GM18868 (cell line): ENCODE measurements around the gene MAP4K4.

Experiments
- ATAC-seq: cut with Tn5 transposase; IDR thresholded peaks from one replicate; pipeline ENCODE4 v1.9.1; 2021; ENCODE audit warnings: mild to moderate bottlenecking, moderate library complexity; ENCODE audit not compliant: unreplicated experiment

Gene MAP4K4

DNA sequence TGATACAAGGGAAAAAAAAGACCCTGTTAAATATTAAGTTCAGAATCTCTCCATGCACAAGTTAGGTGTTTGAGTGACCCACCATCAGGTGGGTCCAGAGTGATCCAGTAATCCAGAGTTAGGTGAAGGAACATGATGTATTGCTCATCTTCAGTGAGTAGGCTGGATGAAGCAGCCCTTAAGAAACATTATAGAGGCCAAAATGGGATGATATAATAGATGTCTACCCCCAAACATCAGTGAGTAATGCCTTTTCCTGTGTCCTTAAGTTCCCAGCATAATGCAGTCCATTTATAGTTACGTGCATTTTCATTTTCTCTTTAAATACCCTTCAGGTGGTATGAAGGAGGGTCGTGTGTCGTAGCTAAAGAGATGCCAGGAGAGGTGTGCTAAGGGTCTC, 89.6 kb downstream of the MAP4K4 start:
- ATAC-seq: no peak

DNA sequence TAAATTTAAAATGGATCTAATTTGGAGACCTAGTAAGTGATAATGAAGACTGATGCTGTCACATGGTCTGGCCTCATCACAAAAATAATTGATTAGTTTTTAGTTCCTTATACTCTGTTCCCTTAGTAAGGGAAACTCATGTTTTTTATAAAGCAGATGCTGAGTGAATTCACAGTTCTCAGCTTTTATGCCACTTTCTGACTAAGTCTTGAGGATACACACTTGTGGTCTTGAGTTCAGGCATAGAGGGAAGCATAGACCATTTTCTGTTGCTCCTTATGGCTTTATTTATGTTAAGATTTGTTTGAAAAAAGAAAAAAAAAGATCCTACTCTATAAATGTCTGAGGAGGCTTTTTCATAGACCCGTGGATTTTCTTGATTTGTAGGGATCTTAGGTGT, 91.1 kb downstream of the MAP4K4 start:
- ATAC-seq: no peak

DNA sequence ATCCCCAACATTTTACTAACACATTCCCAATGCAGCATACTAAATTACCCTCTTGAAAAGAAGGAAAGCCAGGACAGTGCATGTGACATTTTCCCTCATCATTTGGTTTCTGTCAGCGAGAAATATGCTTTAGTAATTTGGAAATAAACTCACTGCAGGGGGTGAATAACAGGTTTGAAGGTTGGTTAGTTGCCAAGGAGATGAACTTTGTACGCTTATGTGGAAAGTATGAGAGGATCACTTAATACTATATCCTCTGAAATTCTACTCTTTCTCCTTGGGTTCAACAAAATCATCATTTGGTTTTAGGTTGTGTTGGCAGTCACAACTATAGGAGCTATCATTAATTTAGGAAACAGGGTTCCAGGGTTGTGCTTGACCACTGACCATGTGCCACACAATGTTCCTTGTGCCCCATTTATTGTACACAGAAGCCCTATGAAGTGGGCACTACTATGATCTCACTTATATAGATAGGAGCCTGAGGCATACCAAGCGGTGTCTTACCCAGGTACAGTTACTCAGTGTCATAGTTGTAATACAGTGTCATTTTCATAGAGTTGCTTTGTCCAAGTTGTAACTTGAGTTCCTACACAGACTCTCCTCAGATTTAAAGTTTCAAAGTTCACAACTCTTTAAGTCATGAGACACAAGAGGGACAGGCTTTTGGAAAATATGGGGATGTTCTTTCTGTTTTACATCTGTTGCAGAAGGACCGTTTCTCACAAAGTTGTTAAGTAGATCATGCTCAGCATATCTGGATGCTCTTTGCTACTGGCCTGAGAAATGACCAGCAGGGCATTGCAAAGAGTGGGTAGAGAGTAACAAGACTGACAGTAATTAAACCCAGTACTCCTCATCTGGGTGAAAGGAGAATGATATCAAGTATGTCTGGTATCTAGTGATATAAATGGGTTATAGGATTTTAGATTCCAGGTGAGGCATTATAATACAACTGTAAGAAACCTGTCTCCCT, 91.8 kb downstream of the MAP4K4 start:
- no peak for ATAC-seq

DNA sequence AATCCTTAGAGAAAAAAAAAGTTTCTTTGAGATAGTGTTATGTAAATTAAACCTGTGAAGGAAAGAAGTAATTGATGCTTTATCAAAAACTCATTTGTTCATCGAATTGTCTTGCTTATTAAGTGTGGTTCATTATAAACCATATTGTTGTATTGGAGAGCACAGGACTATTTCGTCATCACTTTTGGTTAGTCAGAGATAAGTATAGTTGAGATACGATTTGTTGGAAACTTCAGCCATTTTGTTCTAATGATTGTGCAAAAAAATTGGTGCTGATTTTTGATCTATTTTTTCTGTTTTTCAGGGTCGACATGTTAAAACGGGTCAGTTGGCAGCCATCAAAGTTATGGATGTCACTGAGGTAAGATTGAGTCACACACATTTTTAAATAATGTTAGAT, 92.9 kb downstream of the MAP4K4 start:
- ATAC-seq: no peak

DNA sequence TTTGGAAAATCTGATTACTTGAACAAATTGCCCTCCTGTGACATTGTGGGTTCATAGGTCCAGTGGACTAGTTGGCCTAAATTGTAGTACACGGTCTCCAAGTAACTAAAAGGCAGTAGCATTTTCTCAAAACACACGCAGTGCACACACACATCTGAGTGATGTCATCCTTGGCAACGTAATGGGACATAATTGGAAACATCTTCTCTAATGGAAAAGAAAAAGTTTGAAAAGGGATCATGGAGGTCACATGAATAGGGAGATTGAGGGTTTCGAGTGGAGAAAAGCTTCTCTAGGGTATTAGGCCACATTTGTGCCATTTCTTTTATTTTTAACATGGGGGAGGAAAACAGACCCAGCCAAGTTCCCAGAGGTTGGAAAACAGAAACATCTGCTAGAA, 93.3 kb downstream of the MAP4K4 start:
- no peak for ATAC-seq

DNA sequence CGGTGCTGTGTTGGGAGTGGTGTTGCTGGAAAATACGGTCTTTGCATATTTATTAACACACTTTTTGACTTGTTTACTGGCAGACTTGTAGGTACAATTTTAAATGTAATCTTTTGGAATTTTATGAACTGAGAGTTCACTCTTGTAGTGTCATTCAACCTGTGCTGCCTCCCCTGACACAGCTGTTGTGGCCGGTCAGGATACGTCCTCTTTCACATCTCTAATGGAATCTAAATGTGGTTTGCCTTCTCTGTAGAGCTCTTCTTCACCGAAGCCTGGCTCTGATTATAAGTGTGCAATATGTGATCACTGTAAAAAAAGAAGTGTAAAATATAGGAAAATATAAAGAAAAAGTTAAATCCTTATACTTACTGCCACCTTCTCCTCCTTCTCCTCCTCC, 94.7 kb downstream of the MAP4K4 start:
- no peak for ATAC-seq

DNA sequence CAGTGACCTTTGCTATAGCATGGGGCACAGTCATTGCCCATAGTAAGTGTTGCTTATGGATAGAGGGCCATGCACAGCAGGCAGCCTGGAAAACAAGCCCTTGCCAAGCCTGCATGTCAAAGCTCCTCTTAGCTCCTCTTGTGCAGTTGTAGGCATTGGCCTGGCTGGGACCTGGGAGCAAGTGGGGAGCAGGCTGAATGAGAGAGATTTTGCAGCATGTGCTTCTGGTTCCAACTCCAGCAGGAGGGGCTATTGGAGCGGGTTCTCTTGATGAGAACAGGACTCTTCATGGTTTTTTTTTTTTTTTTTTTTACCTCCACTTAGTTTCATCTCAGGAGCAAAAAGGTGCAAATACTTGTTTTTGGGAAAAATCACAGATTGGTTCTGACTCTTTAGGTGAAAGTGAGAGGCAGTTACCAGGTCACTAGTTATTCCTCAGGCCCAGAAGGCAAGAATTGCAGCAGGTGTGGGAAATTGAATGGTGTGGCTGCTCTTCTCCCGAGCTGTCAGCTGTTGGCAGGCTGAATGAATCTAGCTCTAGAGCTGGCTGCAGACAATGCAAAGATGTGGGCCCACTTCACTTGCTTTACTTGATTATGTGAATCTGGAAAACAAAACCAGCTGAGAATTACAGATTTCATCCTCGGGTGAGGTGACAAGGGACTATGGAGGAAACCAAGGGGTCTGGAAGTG, 95.9 kb downstream of the MAP4K4 start:
- no peak for ATAC-seq

DNA sequence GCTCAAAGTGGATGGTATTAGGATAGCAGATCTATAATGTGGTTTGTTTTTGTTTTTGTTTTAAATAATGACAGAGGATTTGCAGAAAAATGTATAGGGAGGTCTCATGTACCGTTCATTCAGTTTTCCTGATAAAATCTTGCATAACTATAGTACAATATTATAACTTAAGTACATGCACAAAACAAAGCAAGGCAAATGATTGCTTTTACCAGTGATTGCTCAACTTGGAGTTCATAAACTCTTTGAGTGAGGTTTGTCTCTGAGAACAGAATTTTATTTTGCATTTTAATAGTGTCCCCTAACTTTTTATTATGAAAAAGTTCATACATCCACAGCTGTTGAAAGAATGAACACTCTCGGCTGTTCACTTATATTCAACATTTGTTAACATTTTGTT, 96.6 kb downstream of the MAP4K4 start:
- ATAC-seq: no peak

DNA sequence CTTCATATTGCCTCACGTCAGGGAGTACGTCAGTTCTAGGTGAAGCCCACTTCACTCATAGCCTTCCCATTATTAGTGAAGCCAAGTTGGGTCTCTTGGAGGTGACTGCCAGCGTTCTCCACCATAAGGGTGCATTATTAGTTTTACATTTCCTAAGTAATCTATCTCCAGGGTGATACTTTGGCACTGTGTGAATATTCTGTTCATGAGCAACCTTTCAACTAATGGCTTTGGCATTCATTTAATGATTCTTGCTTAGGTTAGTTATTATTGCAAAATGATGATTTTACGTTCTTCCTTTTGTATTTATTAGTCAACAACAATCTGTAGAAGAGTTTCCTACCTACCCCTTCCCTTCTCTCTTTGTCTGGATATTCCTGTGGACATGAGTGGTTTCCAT, 97.5 kb downstream of the MAP4K4 start:
- ATAC-seq: no peak

DNA sequence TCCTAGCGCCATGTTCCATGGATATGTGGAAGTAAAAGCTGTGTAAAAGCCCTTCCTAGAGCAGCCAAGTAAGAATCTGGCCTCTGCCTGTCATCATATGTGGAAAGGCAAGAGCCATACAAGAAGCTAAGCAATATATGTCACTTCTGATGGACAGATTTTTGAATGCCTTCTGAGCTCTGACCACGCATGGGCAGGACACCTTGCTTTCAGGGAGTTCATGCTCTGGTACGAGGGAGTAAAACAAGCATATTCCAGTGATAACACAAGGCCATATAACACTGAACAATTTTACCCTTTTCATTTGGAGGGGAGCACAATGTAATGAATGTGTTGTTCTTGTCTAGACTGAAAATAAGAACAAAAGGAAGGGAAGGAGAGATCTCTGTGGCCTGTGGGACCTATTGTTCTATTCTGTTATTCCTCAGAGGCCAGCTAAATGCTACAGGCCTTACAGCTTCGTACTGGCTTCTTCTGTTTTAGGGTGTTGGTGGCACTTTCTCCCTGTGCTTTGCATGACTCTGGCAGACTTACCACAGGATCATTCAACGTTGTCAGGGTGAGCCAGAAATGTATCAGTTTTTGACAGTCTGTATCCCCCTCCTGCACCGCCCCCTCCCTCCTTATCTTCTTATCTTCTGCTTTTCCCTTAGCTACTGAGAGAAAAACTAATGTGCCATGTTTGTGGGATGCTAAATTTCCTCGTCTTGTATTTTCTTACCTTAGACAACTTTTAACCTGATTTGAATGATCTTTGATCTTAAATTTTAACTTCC, 99.5 kb downstream of the MAP4K4 start:
- no peak for ATAC-seq

DNA sequence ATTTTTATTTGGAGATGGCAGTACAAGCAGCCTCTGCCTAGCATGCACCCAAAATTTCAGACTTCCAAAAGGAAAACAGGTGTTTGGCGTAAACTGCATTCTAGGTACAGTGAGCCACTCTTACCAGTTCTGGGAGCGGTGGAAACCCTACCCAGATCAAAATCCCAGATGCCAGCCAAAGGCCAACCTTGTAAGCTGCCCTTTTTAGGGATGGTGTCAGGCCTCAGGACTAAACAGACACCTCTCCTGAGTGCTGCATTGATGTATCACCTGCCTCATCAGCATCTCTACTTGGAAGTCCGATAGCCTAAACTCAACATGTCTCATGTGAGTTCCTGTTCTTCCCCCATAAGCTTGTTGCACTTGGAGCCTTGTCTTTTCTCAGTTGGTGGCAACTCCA, 104.0 kb downstream of the MAP4K4 start:
- no peak for ATAC-seq

DNA sequence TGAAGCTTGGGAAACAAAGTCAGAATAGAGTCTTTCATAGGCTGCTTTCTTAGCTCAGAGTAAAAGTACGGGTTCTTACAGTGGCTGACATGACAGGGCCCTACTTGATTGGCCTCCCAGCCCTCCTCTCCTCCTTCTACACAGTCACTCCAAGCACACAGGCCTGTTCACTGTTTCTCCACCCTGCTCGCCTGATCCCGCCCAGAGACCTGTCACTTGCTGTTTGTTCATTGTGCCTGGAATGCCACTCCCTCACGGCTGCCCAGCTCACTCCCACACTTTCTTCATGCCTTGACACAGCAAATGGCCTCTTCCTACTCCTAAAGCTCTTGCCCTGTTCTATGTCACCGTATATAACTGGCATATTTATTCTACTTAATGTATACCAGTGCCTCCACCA, 104.8 kb downstream of the MAP4K4 start:
- ATAC-seq: no peak

DNA sequence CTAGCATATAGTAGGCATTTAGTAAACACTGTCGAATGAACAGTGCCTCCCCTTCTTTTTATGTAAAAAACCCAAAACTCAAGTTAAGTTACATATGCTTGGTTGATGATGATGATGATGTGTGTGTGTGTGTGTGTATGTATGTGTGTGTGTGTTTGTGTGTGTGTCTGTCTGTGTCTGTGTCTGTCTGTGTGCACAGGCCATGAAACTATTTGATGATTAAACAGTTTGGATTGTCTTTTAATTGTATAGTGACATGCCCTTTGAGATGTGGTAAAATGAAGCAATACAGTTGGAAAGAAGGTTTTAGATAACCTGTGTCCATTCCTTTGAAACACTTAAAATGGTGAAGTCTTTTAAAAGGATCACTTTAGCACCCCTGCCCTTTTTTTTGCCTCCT, 105.6 kb downstream of the MAP4K4 start:
- ATAC-seq: no peak

DNA sequence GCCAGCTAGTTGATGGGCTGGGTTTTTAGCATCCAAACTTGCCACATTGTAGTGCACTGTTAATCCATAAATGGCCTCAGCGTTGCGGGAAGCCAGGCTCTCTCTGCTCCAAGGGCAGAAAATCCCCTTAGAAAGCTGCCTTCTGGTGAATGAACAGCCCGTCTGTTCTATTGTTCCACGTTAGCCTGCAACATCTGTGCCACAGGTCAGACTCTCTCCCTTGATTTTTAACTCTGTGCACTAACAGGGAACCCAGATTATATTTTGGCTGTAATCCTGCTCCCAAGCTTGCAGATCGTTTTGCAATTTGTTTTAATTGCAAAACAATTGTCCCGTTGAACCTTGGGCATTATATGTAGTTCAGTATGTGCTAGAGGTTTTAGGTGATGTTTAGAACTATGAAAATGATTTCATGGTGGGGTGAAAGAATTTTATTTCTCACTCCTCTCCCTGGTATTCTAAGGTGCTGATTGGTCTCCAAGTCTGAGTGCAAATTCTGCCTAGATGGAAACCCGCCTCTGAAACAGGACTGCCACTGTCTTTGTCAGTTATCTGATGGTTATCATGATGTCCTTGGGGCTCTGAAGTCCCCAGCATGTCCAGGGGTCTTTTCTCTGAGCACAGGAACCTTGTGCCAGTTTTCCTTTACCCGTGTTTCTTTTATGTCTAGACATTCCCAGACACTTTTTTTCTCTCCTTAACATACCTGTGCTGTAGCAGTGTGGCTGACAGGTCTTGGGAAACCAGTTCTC, 106.6 kb downstream of the MAP4K4 start:
- ATAC-seq: no peak

DNA sequence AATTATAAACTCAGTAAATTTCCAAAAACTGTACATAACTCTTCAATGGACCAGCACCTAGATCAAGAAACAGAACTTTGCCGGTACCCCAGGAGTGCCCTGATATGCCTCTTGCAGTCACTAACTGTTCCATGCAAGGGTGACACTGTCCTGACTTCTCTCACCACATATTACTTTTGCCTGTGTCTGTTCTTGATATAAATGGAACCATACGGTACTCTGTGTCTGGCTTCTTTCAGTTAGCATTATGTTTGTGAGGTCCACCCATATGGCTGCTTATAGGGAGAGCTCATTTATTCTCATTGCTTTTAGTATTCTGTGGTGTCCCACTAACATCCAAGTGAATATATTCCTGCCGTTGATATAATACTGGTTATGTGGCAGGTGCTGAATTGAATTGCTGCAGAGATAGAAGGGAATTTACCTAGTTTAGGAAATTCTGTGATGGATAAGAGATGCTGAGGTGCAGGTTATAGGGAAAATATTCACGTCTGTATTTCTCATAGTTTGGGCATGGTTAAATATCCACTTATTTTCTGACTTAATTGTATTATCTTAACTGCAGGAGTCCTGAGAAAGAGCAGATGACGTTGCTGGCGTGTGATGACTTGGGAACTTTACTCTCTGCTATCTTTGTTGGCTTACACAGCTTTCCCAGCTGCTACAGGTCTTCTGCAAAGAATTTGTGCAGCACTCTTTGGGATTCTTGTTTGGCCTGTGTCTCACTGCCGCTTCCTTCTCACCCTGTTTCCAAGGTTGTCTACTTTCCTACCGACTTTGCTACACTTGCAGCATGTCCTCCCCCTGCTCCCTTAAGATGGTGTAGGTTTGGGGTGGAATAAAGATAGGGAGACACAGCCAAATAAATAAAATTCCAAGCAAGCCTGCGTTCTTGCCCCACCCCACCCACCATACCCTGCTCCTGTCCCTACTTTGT, 107.9 kb downstream of the MAP4K4 start:
- ATAC-seq: no peak

DNA sequence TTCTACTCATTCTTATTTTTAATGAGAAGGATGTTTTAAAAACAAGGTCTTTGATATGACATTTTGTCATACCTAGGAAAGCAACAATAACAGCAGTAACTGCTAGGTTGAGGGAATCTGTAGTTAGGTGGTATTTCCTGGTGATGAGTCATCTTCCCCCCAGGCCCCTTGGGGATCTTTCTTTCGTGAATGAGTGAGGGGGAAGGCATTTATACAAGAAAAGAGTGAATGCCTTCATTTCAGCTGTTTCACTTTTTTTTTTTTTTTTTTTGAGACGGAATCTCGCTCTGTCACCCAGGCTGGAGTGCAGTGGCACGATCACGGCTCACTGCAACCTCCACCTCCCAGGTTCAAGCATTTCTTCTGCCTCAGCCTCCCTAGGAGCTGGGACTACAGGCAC, 108.6 kb downstream of the MAP4K4 start:
- ATAC-seq: no peak

DNA sequence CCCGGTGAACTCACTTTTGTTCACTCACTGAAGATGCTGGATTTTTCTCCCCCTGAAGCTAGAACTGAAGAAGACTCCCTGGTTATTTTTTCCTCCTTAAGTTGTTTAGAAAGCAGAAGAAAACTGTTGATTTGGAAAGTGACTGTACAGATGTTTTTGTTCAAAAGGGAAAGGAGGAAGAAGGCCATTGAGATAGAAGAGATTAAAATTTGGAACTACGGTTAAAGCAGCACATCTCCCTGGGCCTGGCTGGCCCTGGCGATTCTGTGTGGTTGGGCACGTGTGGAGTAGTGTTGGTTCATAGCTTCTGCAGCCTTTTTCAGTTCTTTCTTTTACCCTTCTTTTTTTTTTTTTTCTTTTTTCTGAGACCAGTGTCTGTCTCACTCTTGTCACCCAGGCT, 109.2 kb downstream of the MAP4K4 start:
- no peak for ATAC-seq

DNA sequence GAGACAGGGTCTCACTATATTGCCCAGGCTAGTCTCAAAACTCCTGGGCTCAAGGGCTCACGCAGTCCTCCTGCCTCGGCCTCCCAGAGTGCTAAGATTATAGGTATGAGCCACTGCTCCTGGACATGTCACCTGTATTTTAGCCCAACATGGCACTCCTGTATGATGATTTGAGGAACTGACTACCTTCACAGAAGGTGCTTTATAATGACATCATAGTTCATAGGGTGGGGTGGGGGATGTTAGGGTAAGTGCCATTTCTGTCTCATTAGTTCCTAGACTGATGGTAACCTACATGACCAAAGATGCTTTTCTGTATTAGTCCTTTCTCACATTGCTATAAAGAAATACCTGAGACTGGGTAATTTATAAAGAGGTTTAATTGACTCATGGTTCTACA, 109.7 kb downstream of the MAP4K4 start:
- ATAC-seq: no peak

DNA sequence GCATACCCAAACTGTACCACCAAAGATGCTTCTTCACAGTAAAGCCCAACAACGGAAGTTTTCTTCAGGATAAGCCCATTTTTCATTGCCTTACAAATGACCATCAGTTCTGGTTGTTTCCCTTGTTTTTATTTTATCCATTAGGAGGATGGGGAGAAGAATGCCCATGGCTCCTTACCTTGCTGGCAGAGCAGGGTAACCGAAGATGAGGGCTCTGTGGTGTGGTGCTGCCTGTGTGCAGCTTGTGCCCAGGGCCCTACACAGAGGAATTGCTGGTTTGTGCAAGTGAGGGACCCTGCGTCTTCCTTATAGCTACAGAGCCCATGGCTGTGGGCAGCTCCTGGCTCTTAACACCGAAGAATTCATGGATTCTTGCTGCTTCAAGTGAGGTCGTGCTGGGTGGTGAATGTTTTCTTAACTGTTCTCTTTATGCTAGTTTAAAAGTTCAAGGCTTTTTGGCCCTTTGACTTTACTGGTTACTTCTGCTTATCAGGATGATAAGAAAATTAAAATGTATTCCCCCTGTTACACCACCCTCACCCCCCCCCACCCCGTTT, 110.6 kb downstream of the MAP4K4 start:
- no peak for ATAC-seq
